Ovary (tissue), 9 donors: ENCODE measurements around the gene CD3D. TPM values are rescaled to one million over a fixed set of nuclear protein-coding genes. Genes with fewer than 3 reads are reported as not detected.

Experiments
- DNase-seq, 5 donors: peaks; one replicate each; pipeline ENCODE4 v3.0.0-alpha.2; 2019 to 2020
- H3K27ac ChIP-seq, 2 donors: fragments of 200-600 bp; one replicate each; pipeline versions ENCODE4 v1.5.1 to v1.8.0; 2019 to 2022
- H3K27me3 ChIP-seq: fragments of 200-600 bp; one replicate; pipeline ENCODE4 v1.8.0; 2022
- H3K36me3 ChIP-seq: fragments of 200-600 bp; sonication (generic); one replicate; pipeline ENCODE4 v1.5.1; 2019
- H3K4me1 ChIP-seq: one replicate; pipeline ENCODE4 v1.8.1; 2013; ENCODE audit warnings: mild to moderate bottlenecking, moderate library complexity; ENCODE audit not compliant: insufficient read depth
- H3K4me3 ChIP-seq: fragments of 200-600 bp; sonication (generic); one replicate; pipeline ENCODE4 v1.5.1; 2017
- H3K9me3 ChIP-seq, 2 donors: fragments of 200-600 bp in 1 of 2; sonication (generic) in 1 of 2; one replicate each; pipeline versions ENCODE4 v1.5.1 to v1.8.1; 2013 to 2019; ENCODE audit warnings: mild to moderate bottlenecking in 1 of 2, moderate library complexity in 1 of 2
- CTCF ChIP-seq, 3 donors: fragments of 450-650 bp in 2 of 3; fragments of 200-600 bp in 1 of 3; IDR thresholded peaks; one replicate each; pipeline versions ENCODE4 v1.5.1 to v1.8.0; 2016 to 2022; ENCODE audit warnings: antibody characterized with exemption in 3 of 3, mild to moderate bottlenecking in 1 of 3
- EP300 ChIP-seq: sonication (generic); formaldehyde crosslinking; IDR thresholded peaks from one replicate; pipeline ENCODE4 v1.6.1; 2017; ENCODE audit warnings: antibody characterized with exemption
- POLR2A ChIP-seq: fragments of 450-650 bp; IDR thresholded peaks from one replicate; pipeline ENCODE4 v1.6.1; 2017; ENCODE audit warnings: antibody characterized with exemption, mild to moderate bottlenecking, moderate library complexity
- WGBS, 3 donors: extraction: QIAGEN DNeasy Blood & Tissue Kit in 1 of 3; methylation state at CpG; one replicate each; pipeline versions ENCODE4 v1.1.5 to v1.1.7; 2013 to 2017; 5-methylcytosine and 5-hydroxymethylcytosine counted together
- intact Hi-C, 4 donors: fragments of 100-400 bp; cut with DNase I; formaldehyde crosslinking; loops; one replicate each; pipeline versions ENCODE4 v1.11.0 to v1.15.1; 2022 to 2023
- polyA plus RNA-seq, 2 donors: library from polyadenylated mRNA; stranded (reverse); fragments of 200-250 nt in 1 of 2; fragments of 350-450 nt in 1 of 2; fragmentation: Illumina TruSeq in 1 of 2; extraction: RNeasy Lipid Tissue Mini Kit (QIAGEN cat#74804) in 1 of 2; gene quantifications; one replicate each; pipeline ENCODE4 v1.2.3, GENCODE V29; 2013 to 2014
- total RNA-seq, 7 donors: library from RNA; depleted of rRNA in 2 of 7; stranded (reverse); fragments of >200 nt in 2 of 7; fragmentation: NEBNext Ultra II Directional in 3 of 7; extraction: Animal tissue kit (Norgen Biotek cat#: 25700) in 3 of 7; gene quantifications; one replicate each; pipeline versions ENCODE4 v1.1.0 to v1.2.4, GENCODE V29; 2016 to 2023
- donor health status: DM: no; HTN: no; CAD: no; lungs with moderate emphysema.
- donor health status: DM: no; HTN: no; CAD: no.
- donor health status: Bipolar disorder and iron deficiency.
- donor health status: DM: yes; HTN: yes; CAD: no.
- donor health status: DM: no; HTN: no; CAD: no.
- donor health status: DM: yes; HTN: yes; CAD: no.

CD3D gene
- total and polyA plus RNA-seq, 9 donors: 0.47 to 11.6 (median 1.4) TPM; not detected in 1

GRCh38 chr11:118358071-118358470, 15.6 kb upstream of the CD3D start:
- no peak for DNase-seq
- no peak for TF ChIP-seq EP300
- TF ChIP-seq CTCF (IDR thresholded peaks at IDR 0.05): no peak
- Histone ChIP-seq H3K36me3 (no peaks in the 10 kb centered on the region), H3K4me3 (no peak overlapping the region), H3K9me3 (no peaks in the 10 kb centered on the region), H3K27me3 (no peaks in the 10 kb centered on the region), H3K4me1 (peaks cover 6% of the 10 kb centered on the region), H3K27ac (no peak overlapping the region)
- 44 to 49% (median 44%) methylated on average over 3 of the region's 3 CpGs for WGBS, 3 donors
- intact Hi-C loops: no loop called here

- no peak for DNase-seq
- H3K4me3 ChIP-seq: no peak overlapping the region
- no peak for TF ChIP-seq POLR2A
- no peak for TF ChIP-seq CTCF (IDR thresholded peaks at IDR 0.05)
- TF ChIP-seq EP300: no peak
- H3K36me3 ChIP-seq: no peaks in the 10 kb centered on the region
- no peaks in the 10 kb centered on the region for H3K4me1 ChIP-seq
- H3K9me3 ChIP-seq: no peaks in the 10 kb centered on the region
- WGBS, 3 donors: 11 to 20% (median 15%) methylated on average over 6 of the region's 6 CpGs
- no peaks in the 10 kb centered on the region for H3K27me3 ChIP-seq
- H3K27ac ChIP-seq: no peak overlapping the region
- intact Hi-C loops: no loop called here
Measured at GRCh38 chr11:118353084-118353710, 10.7 kb upstream of the CD3D start.

GRCh38 chr11:118349475-118349874, 7.0 kb upstream of the CD3D start:
- Histone ChIP-seq H3K27me3 (no peaks in the 10 kb centered on the region), H3K4me3 (no peak overlapping the region), H3K9me3 (no peaks in the 10 kb centered on the region), H3K4me1 (no peaks in the 10 kb centered on the region), H3K36me3 (no peaks in the 10 kb centered on the region), H3K27ac (no peak overlapping the region)
- 71 to 78% (median 73%) methylated on average over 6 of the region's 6 CpGs for WGBS, 3 donors
- DNase-seq: no peak
- TF ChIP-seq POLR2A (no peak), CTCF (IDR thresholded peaks at IDR 0.05) (no peak), EP300 (no peak)
- intact Hi-C loops: no loop called here

GRCh38 chr11:118343981-118344515, 1.5 kb upstream of the CD3D start, which contains the start of gene CD3G:
Gene CD3G, plus strand, starts transcription at chr11:118344344. Its CDS starts 80 bp downstream, at chr11:118344424.
- no peaks in the 10 kb centered on the region for H3K27me3 ChIP-seq
- WGBS, 3 donors: 56 to 68% (median 60%) methylated on average over 6 of the region's 6 CpGs
- H3K4me3 ChIP-seq: no peak within 1 kb of the TSS
- no peaks in the 10 kb centered on the region for H3K9me3 ChIP-seq
- intact Hi-C loops: no loop called here
- H3K4me1 ChIP-seq: no peaks in the 10 kb centered on the region
- H3K27ac ChIP-seq: no peak within 1 kb of the TSS
- TF ChIP-seq EP300 (no peak), CTCF (IDR thresholded peaks at IDR 0.05) (no peak), POLR2A (no peak)
- H3K36me3 ChIP-seq: no peaks in the 10 kb centered on the region
- no peak for DNase-seq
